ENCODE data around the gene OR4K17.
"Not testable (repeated sequence)": the region's sequence is repeated elsewhere in the genome, so short reads cannot be mapped to it uniquely, and the experiment has no call there.

- not testable (repeated sequence) for TF ChIP-seq CTCF (IDR thresholded peaks at IDR 0.05; ENCODE audit: insufficient read depth, low read length); SPI1 (IDR thresholded peaks at IDR 0.05; ENCODE audit: borderline replicate concordance, low read depth)
These were observed 11.4 kb upstream of the OR4K17 start for GRCh38 chr14:20098926-20099770.
